Gastroesophageal sphincter (tissue), 3 donors: Measurements from ENCODE around the gene DISC1.

Source experiments
- POLR2A ChIP-seq, 2 donors: fragments of 450-650 bp; IDR thresholded peaks; one replicate each; pipeline ENCODE4 v1.6.1; 2017; ENCODE audit warnings: antibody characterized with exemption in 2 of 2, mild to moderate bottlenecking in 2 of 2, moderate library complexity in 1 of 2
- TF ChIP-seq, protein P1 (sequence below), 4 experiments: fragments of 200-600 bp in 2 of 4; fragments of 450-650 bp in 2 of 4; sonication (generic) in 1 of 4; IDR thresholded peaks; one replicate each; pipeline ENCODE4 v1.5.1; 2017 to 2019; ENCODE audit warnings: antibody characterized with exemption in 4 of 4, mild to moderate bottlenecking in 2 of 4, moderate library complexity in 2 of 4

DNA sequence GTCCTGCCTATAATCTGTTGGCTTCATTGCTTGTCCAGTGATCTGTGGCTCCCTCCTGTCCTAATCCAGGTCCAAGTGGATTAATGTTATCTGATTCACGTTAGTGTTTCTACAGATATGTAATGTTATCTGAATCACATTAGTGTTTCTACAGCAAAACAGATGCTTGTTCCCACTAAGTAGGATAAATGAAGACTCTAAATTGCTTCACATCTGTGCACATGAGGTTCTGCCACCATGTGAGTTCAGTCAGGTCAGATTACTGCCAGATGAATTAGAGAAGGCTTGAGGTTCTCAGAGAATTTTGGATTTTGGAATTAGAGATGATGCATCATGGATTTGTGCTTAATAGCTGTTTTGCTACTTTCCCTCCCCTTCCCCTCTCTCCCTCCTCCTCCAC is 13.2 kb downstream of the DISC1 start:
- TF ChIP-seq, protein P1, sequence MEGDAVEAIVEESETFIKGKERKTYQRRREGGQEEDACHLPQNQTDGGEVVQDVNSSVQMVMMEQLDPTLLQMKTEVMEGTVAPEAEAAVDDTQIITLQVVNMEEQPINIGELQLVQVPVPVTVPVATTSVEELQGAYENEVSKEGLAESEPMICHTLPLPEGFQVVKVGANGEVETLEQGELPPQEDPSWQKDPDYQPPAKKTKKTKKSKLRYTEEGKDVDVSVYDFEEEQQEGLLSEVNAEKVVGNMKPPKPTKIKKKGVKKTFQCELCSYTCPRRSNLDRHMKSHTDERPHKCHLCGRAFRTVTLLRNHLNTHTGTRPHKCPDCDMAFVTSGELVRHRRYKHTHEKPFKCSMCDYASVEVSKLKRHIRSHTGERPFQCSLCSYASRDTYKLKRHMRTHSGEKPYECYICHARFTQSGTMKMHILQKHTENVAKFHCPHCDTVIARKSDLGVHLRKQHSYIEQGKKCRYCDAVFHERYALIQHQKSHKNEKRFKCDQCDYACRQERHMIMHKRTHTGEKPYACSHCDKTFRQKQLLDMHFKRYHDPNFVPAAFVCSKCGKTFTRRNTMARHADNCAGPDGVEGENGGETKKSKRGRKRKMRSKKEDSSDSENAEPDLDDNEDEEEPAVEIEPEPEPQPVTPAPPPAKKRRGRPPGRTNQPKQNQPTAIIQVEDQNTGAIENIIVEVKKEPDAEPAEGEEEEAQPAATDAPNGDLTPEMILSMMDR (IDR thresholded peaks at IDR 0.05): no peak
- TF ChIP-seq POLR2A (IDR thresholded peaks at IDR 0.05): no peak
